Erythroblast (primary cell): ENCODE data around the gene PDE9A.

Experiments
- GATA1 ChIP-seq: IDR thresholded peaks from 2 replicates; pipeline ENCODE4 v1.6.1; 2011; ENCODE audit warnings: low read depth, mild to moderate bottlenecking, control low read depth, low read length, moderate library complexity
- POLR2A ChIP-seq: IDR thresholded peaks from 2 replicates; pipeline ENCODE4 v1.6.1; 2011; ENCODE audit warnings: mild to moderate bottlenecking, low read length

GRCh38 chr21:42756580-42757250 is 103.3 kb downstream of the PDE9A start:
- no peak for TF ChIP-seq POLR2A
- TF ChIP-seq GATA1: no peak
